Amniotic epithelial cell (primary cell): ENCODE results near the gene PTPRT.

Source experiments
- DNase-seq: peaks from one replicate; pipeline ENCODE4 v3.0.0-alpha.2; 2010; ENCODE audit warnings: low read depth

The PTPRT gene

DNA sequence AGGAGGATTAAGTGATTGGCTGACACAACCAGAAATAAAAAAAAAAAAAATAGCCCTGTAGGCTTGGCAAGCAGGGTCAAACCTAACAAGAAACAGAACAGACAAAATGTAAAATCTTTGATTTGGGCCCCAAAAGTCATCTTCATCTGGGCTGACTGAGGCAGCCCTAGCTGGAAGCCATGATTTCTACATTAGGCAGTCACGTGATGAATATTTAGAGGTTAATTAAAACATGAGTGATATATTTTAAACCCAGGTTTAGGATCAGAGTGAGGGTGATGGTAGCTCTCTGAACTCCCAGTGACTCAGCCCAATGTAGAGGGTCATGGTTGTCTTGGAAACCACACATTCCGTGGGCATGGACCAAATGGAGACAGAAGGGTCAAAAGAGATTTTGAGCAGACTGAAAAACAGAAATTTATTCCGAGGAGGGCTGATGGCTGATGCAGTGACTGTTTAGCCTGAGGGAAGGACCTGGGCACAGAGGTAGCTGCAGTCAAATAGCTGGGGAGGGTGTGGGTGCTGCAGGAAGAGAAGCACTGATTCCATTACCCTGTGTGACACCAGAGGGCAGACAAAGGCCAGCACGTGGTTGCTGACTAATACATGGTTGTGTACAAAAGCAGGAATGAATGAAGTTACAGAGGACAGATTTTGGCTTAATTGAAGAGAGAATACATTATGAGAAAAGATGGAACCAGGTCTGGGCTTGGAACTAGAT, 998.4 kb downstream of the PTPRT start:
- DNase-seq = no peak

- no peak for DNase-seq
These were observed 999.6 kb downstream of the PTPRT start for GRCh38 chr20:42190084-42190483.

DNA sequence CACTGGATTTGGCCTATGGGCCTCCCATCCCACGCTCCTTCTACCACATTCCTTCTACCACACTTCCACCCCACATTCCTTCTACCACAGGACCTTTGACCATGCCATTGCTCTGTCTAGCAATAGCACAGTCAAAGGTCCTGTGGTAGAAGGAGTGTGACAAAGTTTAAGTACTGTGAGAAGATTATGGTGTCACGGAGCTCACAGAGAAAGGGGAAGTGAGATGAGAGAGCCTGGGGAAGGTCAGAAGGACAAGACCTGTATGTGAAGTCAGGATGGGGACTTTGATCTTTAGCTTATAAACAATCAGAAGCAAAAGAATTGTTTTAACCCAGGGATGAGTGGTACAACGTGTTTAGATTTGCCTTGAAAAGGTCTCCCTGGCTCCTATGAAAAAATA, 1003.4 kb downstream of the PTPRT start:
- no peak for DNase-seq

- no peak for DNase-seq
These were observed 1006.6 kb downstream of the PTPRT start for GRCh38 chr20:42183147-42183546.

- no peak for DNase-seq
These were observed 1008.6 kb downstream of the PTPRT start for GRCh38 chr20:42181064-42181463.

DNA sequence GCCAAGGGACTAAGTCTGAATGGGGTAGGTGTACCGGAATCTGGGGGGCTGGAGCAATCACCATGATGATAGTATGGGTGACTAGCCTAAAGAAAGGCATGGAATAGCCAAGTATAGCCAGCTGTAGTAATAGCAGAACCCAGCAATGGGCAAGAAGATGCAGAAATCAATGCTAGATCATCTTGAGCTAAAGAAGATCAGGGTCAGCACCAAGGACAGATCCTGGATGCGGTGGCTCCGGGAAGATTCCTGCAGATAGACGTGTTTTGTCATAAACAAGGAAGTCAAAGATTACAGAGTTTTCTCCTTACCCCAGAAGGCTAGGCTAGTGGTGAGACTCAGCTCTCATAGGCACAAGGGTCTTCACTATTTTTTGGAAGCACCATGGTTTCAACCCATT, 1009.9 kb downstream of the PTPRT start:
- peak; percentile 2 for DNase-seq

DNA sequence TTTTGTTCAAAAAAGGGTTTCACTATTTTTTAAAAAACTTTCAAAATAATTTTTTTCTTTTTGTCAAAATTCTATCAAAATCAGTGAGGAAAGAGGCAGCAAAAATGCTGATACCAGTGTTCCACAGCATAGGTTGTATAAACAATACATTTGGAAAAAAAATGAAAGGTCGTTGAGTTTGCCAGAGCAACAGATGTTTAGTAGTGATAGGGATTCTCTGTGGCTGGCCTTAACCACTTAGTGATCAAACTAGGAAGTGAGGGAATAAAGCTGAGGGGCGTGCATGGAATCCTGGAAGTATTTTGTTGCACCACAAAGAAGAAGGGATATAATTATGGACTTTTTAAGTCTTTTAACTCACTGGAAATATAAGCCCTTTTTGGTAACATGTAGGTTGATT, 1016.3 kb downstream of the PTPRT start:
- no peak for DNase-seq

GRCh38 chr20:42164121-42164890, 1025.4 kb downstream of the PTPRT start:
- DNase-seq = no peak

GRCh38 chr20:42161228-42161829, 1028.4 kb downstream of the PTPRT start:
- no peak for DNase-seq

- no peak for DNase-seq
These were observed 1029.9 kb downstream of the PTPRT start for GRCh38 chr20:42159808-42160207.

DNA sequence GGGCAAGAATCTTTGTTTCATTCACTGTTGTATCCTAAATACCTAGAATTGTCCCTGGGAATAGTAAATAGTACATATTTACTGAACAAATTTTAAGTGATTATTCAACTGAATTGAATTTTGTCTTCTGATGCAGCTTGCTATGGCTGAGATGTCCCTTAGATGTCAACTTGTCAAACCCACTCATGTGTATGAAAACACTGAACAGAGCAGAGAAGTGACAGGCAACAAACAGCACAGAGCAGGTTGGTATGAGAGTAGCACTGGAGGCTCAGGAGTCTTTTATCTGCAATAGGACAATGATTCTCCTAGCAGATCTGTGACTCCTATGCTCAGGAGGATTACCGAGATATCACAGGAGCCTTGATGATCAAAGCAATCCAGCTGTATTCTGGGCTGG, 1031.4 kb downstream of the PTPRT start:
- DNase-seq = no peak

GRCh38 chr20:42155586-42155985, 1034.1 kb downstream of the PTPRT start:
- DNase-seq = no peak

DNA sequence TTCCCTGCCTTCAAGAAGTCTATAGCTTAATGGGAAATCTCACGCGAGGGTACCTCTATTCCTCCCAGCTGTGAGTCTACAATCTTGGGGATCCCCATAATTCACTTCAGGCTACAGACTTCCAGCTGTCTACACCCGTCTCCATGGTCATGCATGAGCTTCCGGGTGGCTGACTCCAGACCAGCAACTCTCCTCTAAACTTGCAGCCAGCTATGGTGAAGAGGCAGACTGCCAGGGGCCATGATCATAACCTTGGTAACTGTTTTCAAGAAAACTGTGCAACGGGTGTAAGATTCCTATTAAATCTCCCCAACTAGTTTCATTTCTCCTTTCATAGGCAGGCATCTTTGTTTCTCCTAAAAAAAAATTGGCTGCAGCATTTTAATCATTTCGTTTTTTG, 1037.1 kb downstream of the PTPRT start:
- DNase-seq = no peak

- DNase-seq = no peak
These were observed 1039.5 kb downstream of the PTPRT start for GRCh38 chr20:42150230-42150629.

- no peak for DNase-seq
These were observed 1051.0 kb downstream of the PTPRT start for GRCh38 chr20:42138729-42139128.

GRCh38 chr20:42134265-42135098, 1055.2 kb downstream of the PTPRT start:
- DNase-seq = no peak

DNA sequence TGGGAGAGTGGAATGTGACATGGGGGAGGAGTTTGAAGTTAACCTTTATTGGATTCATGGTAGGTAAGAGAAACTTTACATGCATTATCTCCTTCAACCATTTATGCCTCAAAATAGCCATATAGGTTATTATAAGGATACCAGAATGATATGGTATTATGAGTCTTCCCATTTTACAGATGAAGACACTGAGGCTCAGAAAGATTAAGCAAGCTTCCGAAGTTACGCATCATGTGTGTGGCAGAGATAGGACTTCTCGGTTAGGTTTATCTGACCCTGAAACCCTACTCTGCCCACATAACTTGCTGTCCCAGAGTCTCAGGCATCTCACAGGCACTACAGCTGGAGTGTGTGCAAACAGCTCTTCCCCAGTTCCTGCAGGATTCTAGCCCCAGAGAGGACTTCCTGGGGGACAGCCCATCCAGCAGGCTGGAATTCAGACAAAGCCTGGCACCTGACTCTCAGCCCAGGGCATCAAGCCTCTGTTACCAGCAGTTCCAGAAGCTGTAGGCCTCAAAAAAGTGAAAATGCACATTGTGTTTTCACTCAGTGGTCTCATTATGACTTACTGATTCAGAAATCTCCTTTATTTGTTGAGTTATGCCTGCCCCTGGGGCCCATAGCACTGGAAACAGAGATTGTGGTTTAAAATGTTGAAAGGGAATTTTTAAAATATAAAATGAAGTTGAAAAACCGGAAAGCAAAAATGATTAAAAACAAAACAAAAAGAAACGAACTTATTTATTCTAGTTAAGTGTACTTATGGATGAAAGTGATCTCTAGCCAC, 1058.7 kb downstream of the PTPRT start:
- no peak for DNase-seq

DNA sequence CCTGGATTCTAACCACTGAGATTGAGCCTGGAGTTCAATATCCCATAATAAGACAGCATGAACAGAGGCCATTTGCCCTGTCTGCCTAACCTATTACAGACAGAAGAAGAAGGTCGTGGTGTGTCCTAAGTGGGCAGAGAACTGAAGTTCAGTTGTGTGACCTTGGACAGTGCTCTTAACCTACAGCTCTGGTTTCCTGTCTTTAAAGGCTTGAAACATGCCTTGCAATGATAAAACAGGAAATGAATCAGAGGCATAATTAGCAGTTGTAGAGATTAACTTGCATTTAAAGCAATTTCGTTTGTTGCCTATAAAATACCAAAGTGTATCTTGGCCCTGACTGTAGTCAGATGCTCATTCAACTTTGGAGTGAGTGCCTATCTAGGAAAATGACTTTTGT, 1064.3 kb downstream of the PTPRT start:
- no peak for DNase-seq

DNA sequence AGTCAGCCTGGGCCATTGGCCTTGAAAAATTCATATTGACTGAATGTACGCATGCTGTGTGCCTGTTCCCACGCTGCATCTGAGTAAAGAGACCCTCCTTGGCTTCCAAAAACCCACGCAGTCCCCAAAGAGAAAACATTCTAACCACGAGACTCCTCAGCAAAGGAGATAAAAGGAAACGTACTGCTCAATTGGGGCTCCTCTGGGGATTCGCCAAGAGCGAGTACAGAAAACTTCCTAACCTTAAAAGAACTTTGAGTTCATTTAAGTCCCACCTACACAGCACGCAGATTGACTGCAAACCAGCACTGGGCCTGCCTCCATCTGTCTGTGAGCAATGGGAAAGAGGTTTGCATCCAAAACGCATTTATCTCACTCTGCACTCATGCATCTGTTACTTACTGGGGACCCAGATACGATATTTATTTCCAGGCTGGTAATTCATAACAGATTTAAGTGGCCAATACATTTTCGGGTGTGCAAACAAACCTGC, 1065.7 kb downstream of the PTPRT start:
- DNase-seq = no peak

DNA sequence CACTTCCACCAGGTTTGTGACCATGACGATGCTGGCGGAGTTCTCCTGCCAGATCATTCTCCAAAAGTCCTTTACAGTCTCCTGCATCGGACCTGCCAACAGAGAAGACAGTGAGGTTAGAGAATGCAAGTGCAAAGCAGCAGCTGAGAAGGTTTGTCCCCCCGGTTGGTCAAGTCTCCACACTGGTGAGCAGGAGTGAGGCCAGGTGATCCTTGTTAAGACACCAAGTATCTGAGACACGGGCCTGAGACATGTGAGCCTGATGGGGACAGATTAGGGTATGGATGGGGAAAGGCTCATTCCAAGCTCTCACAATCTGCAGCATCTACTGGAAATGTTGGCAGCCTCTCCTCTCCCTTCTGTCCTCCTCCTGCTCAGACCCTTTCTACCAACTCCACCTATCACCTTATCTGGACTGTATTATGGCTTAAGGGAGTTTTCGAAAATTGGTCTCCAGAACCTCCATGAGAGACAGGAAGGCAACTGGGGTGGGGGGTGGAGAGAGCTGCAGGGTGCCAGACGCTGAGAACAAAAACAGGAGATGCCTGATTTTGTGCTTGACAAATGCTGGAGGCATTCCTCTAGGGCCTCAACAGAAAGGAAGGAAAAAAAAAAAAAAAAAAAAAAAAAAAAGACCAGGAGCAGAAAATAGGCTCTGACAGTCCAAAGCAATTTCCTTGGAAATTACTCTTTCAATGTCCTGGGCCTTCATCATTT, 1071.1 kb downstream of the PTPRT start:
- DNase-seq = no peak

GRCh38 chr20:42118001-42118400, 1071.7 kb downstream of the PTPRT start:
- no peak for DNase-seq
